GM12801 (cell line): ENCODE data around the gene CYP2S1.

Experiments used
- TF ChIP-seq, protein P1 (sequence below): IDR thresholded peaks from one replicate; pipeline ENCODE4 v1.5.1; 2011; ENCODE audit warnings: control low read depth; ENCODE audit not compliant: insufficient read length; ENCODE audit errors: extremely low read depth

Gene CYP2S1

DNA sequence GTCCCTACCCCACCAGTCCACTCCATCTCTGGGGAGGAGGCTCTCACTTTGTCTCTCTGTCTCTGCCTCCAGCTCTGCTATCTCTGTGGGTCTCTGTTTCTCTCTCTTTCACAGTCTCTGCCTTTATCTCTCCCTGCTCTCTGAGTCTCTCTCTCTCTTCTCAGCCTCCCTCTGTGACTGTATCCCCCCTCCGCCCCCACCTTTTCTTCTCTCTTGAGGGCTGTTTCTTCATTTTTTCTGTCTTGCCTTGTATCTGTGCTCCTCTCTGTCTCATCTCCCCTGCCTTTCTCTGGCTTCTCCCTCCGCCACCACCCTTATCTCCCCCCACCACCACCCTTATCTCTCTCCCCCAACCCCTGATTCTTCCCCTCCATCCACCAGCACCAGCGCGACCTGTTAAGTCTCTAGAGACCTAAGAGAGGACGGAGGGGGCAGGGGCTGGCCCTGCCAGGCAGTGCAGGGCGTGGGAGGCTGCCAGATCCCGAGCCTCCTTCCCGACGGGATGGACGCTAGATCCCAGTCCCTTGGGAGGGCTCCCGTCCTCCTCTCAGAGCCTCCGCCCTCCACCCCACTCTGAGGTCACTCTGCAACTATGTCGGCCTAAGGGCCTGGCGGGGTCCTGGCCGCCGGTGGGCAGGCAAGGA is 27.0 kb downstream of the CYP2S1 start:
- TF ChIP-seq, protein P1, sequence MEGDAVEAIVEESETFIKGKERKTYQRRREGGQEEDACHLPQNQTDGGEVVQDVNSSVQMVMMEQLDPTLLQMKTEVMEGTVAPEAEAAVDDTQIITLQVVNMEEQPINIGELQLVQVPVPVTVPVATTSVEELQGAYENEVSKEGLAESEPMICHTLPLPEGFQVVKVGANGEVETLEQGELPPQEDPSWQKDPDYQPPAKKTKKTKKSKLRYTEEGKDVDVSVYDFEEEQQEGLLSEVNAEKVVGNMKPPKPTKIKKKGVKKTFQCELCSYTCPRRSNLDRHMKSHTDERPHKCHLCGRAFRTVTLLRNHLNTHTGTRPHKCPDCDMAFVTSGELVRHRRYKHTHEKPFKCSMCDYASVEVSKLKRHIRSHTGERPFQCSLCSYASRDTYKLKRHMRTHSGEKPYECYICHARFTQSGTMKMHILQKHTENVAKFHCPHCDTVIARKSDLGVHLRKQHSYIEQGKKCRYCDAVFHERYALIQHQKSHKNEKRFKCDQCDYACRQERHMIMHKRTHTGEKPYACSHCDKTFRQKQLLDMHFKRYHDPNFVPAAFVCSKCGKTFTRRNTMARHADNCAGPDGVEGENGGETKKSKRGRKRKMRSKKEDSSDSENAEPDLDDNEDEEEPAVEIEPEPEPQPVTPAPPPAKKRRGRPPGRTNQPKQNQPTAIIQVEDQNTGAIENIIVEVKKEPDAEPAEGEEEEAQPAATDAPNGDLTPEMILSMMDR = no peak

DNA sequence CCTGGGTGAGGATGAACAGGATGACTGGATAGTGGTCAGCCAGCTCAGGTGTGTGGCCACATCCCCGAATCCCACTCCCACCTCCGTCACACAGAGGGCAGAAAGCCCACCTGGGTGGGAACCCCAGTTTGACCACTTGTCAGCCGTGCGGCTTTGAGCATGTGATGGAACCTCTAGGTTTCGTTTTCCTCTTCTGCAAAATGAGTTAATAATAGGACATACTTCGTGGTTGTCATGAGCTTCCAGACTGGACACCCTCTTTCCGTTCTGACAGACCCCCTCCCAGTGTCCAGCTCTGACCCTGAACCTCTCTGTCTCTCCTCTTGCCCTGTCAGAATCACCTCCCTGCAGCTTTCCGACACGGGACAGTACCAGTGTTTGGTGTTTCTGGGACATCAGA is 27.8 kb downstream of the CYP2S1 start:
- TF ChIP-seq, protein P1 = no peak

DNA sequence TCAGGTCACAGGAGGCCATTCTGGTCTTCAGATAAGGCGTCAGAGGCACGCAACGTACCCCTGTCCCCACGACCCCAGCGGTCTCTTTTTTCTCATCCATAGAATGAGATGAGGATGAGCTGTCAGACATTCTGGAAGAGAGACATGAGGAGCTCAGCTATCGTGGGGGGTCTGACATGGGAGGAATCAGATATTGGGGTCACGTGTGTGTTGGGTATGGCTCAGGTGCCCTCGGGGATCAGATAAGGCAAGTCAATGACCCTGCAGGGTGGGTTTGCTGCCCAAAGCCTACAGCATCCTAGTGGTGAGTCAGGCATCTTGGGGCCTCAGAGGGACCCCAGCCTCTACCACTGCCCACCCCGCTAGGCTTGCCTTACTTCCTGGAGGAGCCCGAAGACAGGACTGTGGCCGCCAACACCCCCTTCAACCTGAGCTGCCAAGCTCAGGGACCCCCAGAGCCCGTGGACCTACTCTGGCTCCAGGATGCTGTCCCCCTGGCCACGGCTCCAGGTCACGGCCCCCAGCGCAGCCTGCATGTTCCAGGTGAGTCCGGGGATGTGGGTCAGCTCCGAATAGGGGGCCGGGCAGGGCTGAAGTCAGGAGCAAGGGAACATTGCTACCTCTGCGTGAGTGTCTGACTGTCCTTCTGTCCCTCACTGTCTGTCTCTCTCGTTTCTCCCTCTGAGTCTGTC is 28.6 kb downstream of the CYP2S1 start:
- TF ChIP-seq, protein P1 = no peak

DNA sequence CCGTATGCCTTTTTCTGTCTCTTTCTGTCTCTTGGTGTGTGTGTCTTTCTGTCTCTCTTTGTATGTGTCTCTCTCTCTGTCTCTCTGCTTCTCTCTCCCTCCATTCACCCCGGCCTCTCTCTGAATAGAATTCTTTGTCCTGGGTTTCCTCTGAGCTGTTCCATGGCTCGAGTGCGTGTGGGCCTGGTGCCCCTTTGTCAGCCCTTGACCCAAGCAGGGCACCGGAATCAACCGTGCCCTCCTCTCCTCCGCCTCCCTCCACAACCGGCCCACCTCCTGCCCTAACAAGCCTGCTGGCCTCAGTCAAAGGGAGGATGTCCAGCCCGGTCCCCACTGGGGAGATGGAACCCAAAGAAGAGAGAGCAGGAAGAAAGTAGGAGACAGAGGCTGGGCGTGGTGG is 29.2 kb downstream of the CYP2S1 start:
- TF ChIP-seq, protein P1 = no peak

DNA sequence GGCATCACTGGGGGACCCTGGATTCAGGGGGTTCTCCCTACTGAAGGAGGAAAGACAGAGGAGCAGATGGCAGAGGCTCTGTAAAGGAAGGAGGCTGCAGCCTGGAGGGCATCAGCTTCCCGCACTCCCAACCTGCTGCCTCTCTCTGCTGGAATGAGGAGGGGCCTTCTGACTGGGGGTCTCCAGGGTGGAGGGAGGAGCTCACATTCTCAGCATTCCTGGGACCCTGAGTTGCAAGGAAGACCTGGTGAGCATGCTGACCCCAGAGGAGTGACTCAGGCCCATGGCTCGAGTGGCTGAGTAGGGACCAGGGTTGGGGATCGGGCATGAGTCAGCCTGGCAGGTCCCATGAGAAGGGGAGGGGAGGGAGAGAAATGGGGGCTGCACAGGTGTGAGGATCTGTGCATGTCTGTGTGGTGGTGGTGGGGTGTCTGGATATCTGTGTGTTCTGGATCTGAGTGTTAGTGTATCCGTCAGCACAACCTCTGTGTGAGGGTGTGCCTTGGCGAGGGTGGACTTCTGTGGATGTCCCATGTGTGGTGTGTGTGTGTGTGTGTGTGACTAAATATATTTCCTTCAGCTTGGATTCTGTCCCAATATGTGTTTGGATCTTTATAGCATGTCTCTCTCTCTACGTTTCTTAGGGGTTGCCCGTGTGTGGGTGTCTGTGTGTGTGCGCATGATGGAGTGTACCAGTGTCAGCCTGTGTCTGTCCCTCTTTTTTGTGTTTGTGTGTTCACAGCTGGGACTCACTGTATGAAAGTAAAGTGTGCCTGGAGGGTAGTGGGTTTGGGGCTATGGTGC is 30.6 kb downstream of the CYP2S1 start:
- TF ChIP-seq, protein P1 = no peak

DNA sequence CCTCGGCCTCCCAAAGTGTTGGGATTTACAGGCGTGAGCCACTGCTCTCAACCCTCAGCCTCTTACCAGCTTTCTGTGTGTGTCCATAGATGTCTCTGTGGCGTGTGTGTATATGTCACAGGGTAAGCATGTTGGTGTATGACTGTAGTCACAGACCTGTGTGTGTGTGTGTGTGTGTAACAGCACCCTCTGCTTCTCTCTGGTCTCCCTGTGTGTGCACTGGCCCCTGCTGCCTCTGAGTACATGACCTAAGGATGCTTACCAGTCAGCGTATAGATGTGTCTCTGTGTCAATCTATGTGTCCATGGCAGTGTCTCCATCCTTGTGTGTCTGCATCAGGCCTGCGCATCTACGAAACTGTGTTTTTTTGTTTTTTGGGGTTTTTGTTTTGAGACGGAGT is 31.6 kb downstream of the CYP2S1 start:
- TF ChIP-seq, protein P1 = no peak

DNA sequence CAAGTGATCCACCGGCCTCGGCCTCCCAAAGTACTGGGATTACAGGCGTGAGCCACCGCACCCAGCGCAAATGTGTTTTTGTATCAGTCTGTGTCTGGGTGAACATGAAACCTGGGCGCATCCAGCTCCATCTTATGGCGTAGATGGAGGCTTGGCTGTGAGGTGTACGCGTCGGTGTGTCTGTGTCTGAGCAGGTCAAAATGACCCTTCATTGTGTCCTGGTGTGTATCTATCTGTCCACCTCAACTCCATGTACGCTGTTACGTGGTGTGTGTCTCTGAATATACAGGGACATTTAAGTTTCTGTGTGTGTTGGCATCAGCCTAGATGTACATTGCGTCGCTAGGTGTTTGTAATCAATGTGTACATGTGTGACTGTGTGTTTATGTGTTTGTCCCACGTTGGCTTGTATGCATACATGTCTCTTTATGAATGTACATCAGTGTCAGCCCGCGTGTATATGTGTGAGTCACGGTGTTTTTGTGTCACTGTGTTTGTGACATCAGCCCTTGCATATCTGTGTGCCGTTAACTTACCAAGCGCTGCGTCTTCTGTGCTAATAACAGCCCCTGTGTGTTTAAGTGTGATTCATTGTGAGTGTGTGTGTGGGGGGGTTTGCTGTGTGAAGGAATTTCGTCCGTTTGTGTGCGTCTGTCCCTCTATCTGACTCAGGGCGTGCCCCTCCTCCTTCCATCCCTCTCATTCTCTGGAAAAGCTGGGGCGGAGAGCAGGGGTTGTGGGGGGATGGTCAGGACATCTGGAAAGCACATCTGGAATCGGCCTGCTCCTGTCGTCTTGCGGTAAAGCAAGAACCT is 32.4 kb downstream of the CYP2S1 start:
- TF ChIP-seq, protein P1 = no peak
